K562 (cell line): ENCODE measurements around the gene P2RY11. TPM values are rescaled to one million over a fixed set of nuclear protein-coding genes. Genes with fewer than 3 reads are reported as not detected.

Experiments used
- ATAC-seq: fragments of 200-7000 bp; cut with Tn5 transposase; 3 replicates; pipeline ENCODE4 v1.9.1; 2020; ENCODE audit warnings: moderate library complexity
- BruUV-seq: library from RNA; stranded (reverse); fragments of 400-500 nt; replicated peaks from 2 replicates; lab custom pipeline; 2021; lab: Mats Ljungman, UMichigan
- CTCF ChIA-PET: fragments of 300-600 bp; formaldehyde crosslinking; extraction: SDS; loops from one replicate; lab custom pipeline; 2021; ENCODE audit warnings: low intra/inter-chr PET ratio; lab: Yijun Ruan, JAX
- POLR2A ChIA-PET: fragments of 300-600, 350-650 bp; sonication (Branson Sonifier 250); formaldehyde crosslinking; extraction: SDS; loops from one replicate; lab custom pipeline; 2021; ENCODE audit warnings: antibody characterized with exemption, inconsistent platforms; lab: Yijun Ruan, JAX
- DNase-seq, 4 experiments: peaks; one replicate each; pipeline versions ENCODE4 v3.0.0 to v3.0.0-alpha.2; 2011 to 2018; ENCODE audit warnings: low spot score in 3 of 4, mixed read lengths in 3 of 4; ENCODE audit errors: extremely low read depth in 1 of 4
- FAIRE-seq: peaks from 2 replicates; lab custom pipeline; 2011; peaks lifted over from hg19 to GRCh38; lab: Jason Lieb, UNC
- H2AFZ ChIP-seq: 2 replicates; pipeline ENCODE4 v1.6.0; 2011; ENCODE audit warnings: low read depth, low read length, control low read depth, inconsistent platforms
- H3K27ac ChIP-seq: fragments of 200-600 bp; 3 replicates; pipeline ENCODE4 v1.8.0; 2011; ENCODE audit warnings: low read depth, mild to moderate bottlenecking, control low read depth, inconsistent platforms, low read length, moderate library complexity, mixed read lengths; ENCODE audit errors: extremely low read depth
- H3K27me3 ChIP-seq, 2 experiments: fragments of 300-600 bp in 1 of 2; 2 replicates in 1 of 2; 3 replicates in 1 of 2; pipeline versions ENCODE4 v1.6.0 to v1.8.0; 2011; ENCODE audit warnings: inconsistent platforms in 2 of 2, low read length in 2 of 2, mild to moderate bottlenecking in 1 of 2, mixed read lengths in 1 of 2, moderate library complexity in 1 of 2; ENCODE audit not compliant: control insufficient read depth in 2 of 2, insufficient read depth in 2 of 2
- H3K36me3 ChIP-seq: fragments of 300-600 bp; 3 replicates; pipeline ENCODE4 v1.8.0; 2011; ENCODE audit warnings: mild to moderate bottlenecking, low read length, inconsistent platforms; ENCODE audit not compliant: control insufficient read depth, insufficient read depth
- H3K4me1 ChIP-seq, 2 experiments: fragments of 200-600 bp in 1 of 2; replicated peaks in 1 of 2; 2 replicates in 1 of 2; 3 replicates in 1 of 2; pipeline versions ENCODE4 v1.5.1 to v1.8.0; 2011; ENCODE audit warnings: inconsistent platforms in 2 of 2, low read length in 2 of 2, mild to moderate bottlenecking in 1 of 2, mixed read lengths in 1 of 2, moderate library complexity in 1 of 2; ENCODE audit not compliant: control insufficient read depth in 2 of 2, insufficient read depth in 2 of 2
- H3K4me2 ChIP-seq: 2 replicates; pipeline ENCODE4 v1.6.1; 2011; ENCODE audit warnings: low read length, control low read depth, inconsistent platforms, mixed read lengths; ENCODE audit not compliant: insufficient read depth
- H3K4me3 ChIP-seq: fragments of 200-600 bp; sonication (generic), shearing (Covaris generic); 2 replicates; pipeline ENCODE4 v1.5.1; 2016; ENCODE audit warnings: control low read depth, inconsistent platforms
- H3K79me2 ChIP-seq: fragments of 200-600 bp; 3 replicates; pipeline ENCODE4 v1.8.0; 2011; ENCODE audit warnings: low read length, inconsistent platforms; ENCODE audit not compliant: control insufficient read depth, insufficient read depth
- H3K9ac ChIP-seq, 2 experiments: 2 replicates each; pipeline versions ENCODE4 v1.6.0 to v1.6.1; 2011; ENCODE audit warnings: low read depth in 2 of 2, low read length in 2 of 2, control low read depth in 1 of 2, inconsistent platforms in 1 of 2, mild to moderate bottlenecking in 1 of 2, mixed read lengths in 1 of 2; ENCODE audit not compliant: insufficient read depth in 1 of 2
- H3K9me1 ChIP-seq: one replicate; pipeline ENCODE4 v1.6.0; 2011; ENCODE audit warnings: inconsistent platforms, mild to moderate bottlenecking, low read length, moderate library complexity; ENCODE audit not compliant: control insufficient read depth, insufficient read depth
- H3K9me3 ChIP-seq: replicated peaks from 2 replicates; pipeline ENCODE4 v1.5.1; 2011; ENCODE audit warnings: low read depth, low read length, inconsistent platforms; ENCODE audit not compliant: control insufficient read depth, insufficient read depth
- H4K20me1 ChIP-seq: replicated peaks from 2 replicates; pipeline ENCODE4 v1.6.1; 2011; ENCODE audit warnings: low read length, inconsistent platforms, mixed read lengths; ENCODE audit not compliant: control insufficient read depth, insufficient read depth
- EHMT2 ChIP-seq: fragments of 450-650 bp; IDR thresholded peaks from 2 replicates; pipeline ENCODE4 v1.6.1; 2018; ENCODE audit warnings: antibody characterized with exemption
- MXI1 ChIP-seq: IDR thresholded peaks from 2 replicates; pipeline ENCODE4 v1.6.1; 2011; ENCODE audit warnings: low read depth, mild to moderate bottlenecking, improper control_type of control experiment, low read length
- NCOA1 ChIP-seq: fragments of 450-650 bp; IDR thresholded peaks from 2 replicates; pipeline ENCODE4 v1.6.1; 2016; ENCODE audit warnings: low read depth
- SIN3A ChIP-seq, 2 experiments: fragments of 150-350 bp in 1 of 2; IDR thresholded peaks; 2 replicates each; pipeline ENCODE4 v1.6.1; 2011 to 2016; ENCODE audit warnings: borderline replicate concordance in 2 of 2, low read depth in 2 of 2, low read length in 2 of 2, mild to moderate bottlenecking in 2 of 2, moderate library complexity in 2 of 2; ENCODE audit not compliant: control insufficient read depth in 1 of 2
- SMARCC2 ChIP-seq: fragments of 450-650 bp; IDR thresholded peaks from 2 replicates; pipeline ENCODE4 v1.6.1; 2017; ENCODE audit warnings: antibody characterized with exemption, moderate library complexity, mild to moderate bottlenecking, low read depth
- SRSF9 ChIP-seq: fragments of 200-400 bp; formaldehyde crosslinking; IDR thresholded peaks from 2 replicates; pipeline ENCODE4 v1.6.1; 2017; ENCODE audit warnings: low read depth, low read length, borderline replicate concordance
- ZNF644 ChIP-seq: fragments of 200-800 bp; sonication (Bioruptor generic); IDR thresholded peaks from 2 replicates; pipeline ENCODE4 v1.6.1; 2016; ENCODE audit warnings: low read depth, missing genetic modification characterization, missing compliant biosample characterization
- WGBS: fragments of 100-300 bp; shearing (Covaris generic); methylation state at CpG from one replicate; pipeline ENCODE4 v1.1.6; 2016; ENCODE audit warnings: low coverage, mixed read lengths; ENCODE audit not compliant: insufficient coverage; ENCODE audit errors: missing lambda C conversion rate; 5-methylcytosine and 5-hydroxymethylcytosine counted together
- in situ Hi-C: fragments of 300-500 bp; cut with MboI; formaldehyde crosslinking; loops from 4 replicates; pipeline ENCODE4 v1.15.0; 2018; ENCODE audit warnings: inconsistent platforms, mixed read lengths
- intact Hi-C: fragments of 100-400 bp; cut with micrococcal nuclease; formaldehyde crosslinking; loops from 2 replicates; pipeline ENCODE4 v1.14.2; 2022
- polyA plus RNA-seq, 8 experiments: library from polyadenylated mRNA; depleted of rRNA in 4 of 8; stranded (reverse) in 5 of 8; unstranded in 3 of 8; fragments of >200 nt; fragmentation: Nextera tagmentation in 2 of 8; fragmentation: Illumina TruSeq in 1 of 8; extraction: Ambion mirVana in 2 of 8; extraction: Trizol in 1 of 8; gene quantifications; 2 replicates each; pipeline versions ENCODE4 v1.2.1 to v1.2.3, GENCODE V29; 2011 to 2014; ENCODE audit warnings: inconsistent platforms in 1 of 8, missing spikeins in 1 of 8
- total RNA-seq, 7 experiments: library from RNA; depleted of rRNA in 6 of 7; stranded (reverse); fragments of >200 nt in 6 of 7; fragmentation: Illumina TruSeq in 2 of 7; extraction: Trizol in 2 of 7; gene quantifications; 2 replicates each; pipeline versions ENCODE4 v1.2.1 to v1.2.3, GENCODE V29; 2011 to 2021; ENCODE audit warnings: low replicate concordance in 1 of 7
- TF ChIP-seq, protein P1 (sequence below): sonication (generic); formaldehyde crosslinking; IDR thresholded peaks from 2 replicates; pipeline ENCODE4 v1.8.0; 2022; ENCODE audit warnings: mild to moderate bottlenecking, missing genetic modification reagents
- TF ChIP-seq, protein P2 (sequence below), 3 experiments: fragments of 200-800 bp in 1 of 3; sonication (Bioruptor generic) in 1 of 3; sonication (generic) in 1 of 3; formaldehyde crosslinking in 1 of 3; IDR thresholded peaks; 2 replicates each; pipeline versions ENCODE4 v1.6.1 to v1.8.0; 2016 to 2022; ENCODE audit warnings: mild to moderate bottlenecking in 2 of 3, missing compliant biosample characterization in 2 of 3, missing genetic modification characterization in 2 of 3, missing genetic modification reagents in 1 of 3
- TF ChIP-seq, protein P3 (sequence below), 2 experiments: fragments of 450-650 bp; IDR thresholded peaks; 2 replicates each; pipeline ENCODE4 v1.6.1; 2018; ENCODE audit warnings: mild to moderate bottlenecking in 2 of 2, low read depth in 1 of 2; ENCODE audit not compliant: partially characterized antibody in 2 of 2
- TF ChIP-seq, protein P4 (sequence below), 3 experiments: IDR thresholded peaks in 2 of 3; conservative IDR thresholded peaks in 1 of 3; 2 replicates each; pipeline ENCODE4 v1.5.1; 2011 to 2012; ENCODE audit warnings: low read length in 3 of 3, mild to moderate bottlenecking in 3 of 3, control low read depth in 2 of 3, improper control_type of control experiment in 1 of 3, inconsistent platforms in 1 of 3, low read depth in 1 of 3, mixed read lengths in 1 of 3, moderate library complexity in 1 of 3; ENCODE audit not compliant: insufficient read depth in 2 of 3

The P2RY11 gene
- total and polyA plus RNA-seq, 9 of the 15 experiments (the other 6 are each of a cell fraction or from before 2014, with no cell fraction given), result 0.03 to 10.1 (median 1.5) TPM

DNA sequence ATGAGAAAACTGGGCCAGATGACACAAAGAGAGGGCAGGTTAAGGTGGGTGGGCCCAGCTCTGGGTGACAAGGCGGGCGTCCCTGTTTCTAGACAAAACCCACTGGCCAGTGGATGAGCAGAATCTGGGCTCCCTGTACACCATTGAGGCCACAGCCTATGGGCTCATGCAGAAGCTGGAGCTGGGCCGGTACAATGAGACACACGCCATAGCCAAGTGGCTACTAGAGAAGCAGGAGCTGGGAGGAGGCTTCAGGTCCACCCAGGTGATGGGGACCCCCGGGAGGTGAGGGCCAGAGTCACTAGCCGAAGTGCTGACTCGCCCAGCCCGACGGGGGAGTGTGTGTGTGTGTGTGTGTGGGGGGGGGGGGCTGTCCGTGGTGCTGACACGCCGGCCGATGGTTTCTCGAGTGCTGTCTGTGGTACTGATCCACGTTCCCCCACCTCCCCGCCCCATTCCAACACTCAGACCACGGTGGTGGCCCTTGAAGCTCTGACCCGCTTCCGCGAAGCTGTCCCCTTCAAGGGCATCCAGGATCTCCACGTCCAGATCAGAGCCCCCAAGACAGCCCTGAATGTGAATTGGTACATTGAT, 49.7 kb upstream of the P2RY11 start:
- Histone ChIP-seq H3K4me3 (no peak overlapping the region), H3K36me3 (no peaks in the 10 kb centered on the region), H3K79me2 (no peaks in the 10 kb centered on the region), H2AFZ (no peak overlapping the region), H3K4me2 (no peak overlapping the region), H3K9ac (no peak overlapping the region), H3K9me1 (no peaks in the 10 kb centered on the region), H3K27ac (no peak overlapping the region), H3K27me3 (peaks cover 7 to 54% of the 10 kb centered on the region in 2 experiments), H3K4me1 (no peaks in the 10 kb centered on the region), H4K20me1 (no peaks in the 10 kb centered on the region; the same call in 1 of the 2 replicates), H3K9me3 (no peaks in the 10 kb centered on the region)
- DNase-seq (peak; percentile 52 to 86 (median 80)), FAIRE-seq (no peak), ATAC-seq (peak; percentile 80)
- POLR2A ChIA-PET, result interaction anchor here (0.5 to 0.9 kb wide), 2 partner anchors 34 to 888 kb away, joined by 3 read pairs; no protein-coding TSS in a partner anchor
- BruUV-seq, result no TSS peak
- CTCF ChIA-PET, result no interaction called here
- intact Hi-C loops, result no loop called here
- WGBS, result 1% methylated on average over 12 of the region's 21 CpGs
- in situ Hi-C loops, result no loop called here
- TF ChIP-seq, protein P1, sequence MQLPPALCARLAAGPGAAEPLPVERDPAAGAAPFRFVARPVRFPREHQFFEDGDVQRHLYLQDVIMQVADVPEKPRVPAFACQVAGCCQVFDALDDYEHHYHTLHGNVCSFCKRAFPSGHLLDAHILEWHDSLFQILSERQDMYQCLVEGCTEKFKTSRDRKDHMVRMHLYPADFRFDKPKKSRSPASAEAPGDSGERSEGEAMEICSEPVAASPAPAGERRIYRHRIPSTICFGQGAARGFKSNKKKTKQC (CRISPR knock-in tag), result peak; percentile 92
- TF ChIP-seq MXI1 (peak; percentile 49; the same call in 1 of the 2 replicates), SMARCC2 (no peak), ZNF644 (tag) (peak; percentile 81), SRSF9 (no peak), NCOA1 (peak; percentile 96), SIN3A (IDR thresholded peaks at IDR 0.05; ENCODE audit: borderline replicate concordance in 2 of 2, control insufficient read depth in 1 of 2, low read depth in 2 of 2, low read length in 2 of 2) (peak; percentile 78 to 98; a peak in 2 of 4 replicates), EHMT2 (peak; percentile 98)
- TF ChIP-seq, protein P2, sequence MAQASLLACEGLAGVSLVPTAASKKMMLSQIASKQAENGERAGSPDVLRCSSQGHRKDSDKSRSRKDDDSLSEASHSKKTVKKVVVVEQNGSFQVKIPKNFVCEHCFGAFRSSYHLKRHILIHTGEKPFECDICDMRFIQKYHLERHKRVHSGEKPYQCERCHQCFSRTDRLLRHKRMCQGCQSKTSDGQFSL (CRISPR knock-in tag; IDR thresholded peaks at IDR 0.05), result peak; percentile 99
- TF ChIP-seq, protein P2 (tag; IDR thresholded peaks at IDR 0.05), result peak in 1 of 2 experiments; percentile 100; a peak in 2 of 4 replicates
- TF ChIP-seq, protein P3, sequence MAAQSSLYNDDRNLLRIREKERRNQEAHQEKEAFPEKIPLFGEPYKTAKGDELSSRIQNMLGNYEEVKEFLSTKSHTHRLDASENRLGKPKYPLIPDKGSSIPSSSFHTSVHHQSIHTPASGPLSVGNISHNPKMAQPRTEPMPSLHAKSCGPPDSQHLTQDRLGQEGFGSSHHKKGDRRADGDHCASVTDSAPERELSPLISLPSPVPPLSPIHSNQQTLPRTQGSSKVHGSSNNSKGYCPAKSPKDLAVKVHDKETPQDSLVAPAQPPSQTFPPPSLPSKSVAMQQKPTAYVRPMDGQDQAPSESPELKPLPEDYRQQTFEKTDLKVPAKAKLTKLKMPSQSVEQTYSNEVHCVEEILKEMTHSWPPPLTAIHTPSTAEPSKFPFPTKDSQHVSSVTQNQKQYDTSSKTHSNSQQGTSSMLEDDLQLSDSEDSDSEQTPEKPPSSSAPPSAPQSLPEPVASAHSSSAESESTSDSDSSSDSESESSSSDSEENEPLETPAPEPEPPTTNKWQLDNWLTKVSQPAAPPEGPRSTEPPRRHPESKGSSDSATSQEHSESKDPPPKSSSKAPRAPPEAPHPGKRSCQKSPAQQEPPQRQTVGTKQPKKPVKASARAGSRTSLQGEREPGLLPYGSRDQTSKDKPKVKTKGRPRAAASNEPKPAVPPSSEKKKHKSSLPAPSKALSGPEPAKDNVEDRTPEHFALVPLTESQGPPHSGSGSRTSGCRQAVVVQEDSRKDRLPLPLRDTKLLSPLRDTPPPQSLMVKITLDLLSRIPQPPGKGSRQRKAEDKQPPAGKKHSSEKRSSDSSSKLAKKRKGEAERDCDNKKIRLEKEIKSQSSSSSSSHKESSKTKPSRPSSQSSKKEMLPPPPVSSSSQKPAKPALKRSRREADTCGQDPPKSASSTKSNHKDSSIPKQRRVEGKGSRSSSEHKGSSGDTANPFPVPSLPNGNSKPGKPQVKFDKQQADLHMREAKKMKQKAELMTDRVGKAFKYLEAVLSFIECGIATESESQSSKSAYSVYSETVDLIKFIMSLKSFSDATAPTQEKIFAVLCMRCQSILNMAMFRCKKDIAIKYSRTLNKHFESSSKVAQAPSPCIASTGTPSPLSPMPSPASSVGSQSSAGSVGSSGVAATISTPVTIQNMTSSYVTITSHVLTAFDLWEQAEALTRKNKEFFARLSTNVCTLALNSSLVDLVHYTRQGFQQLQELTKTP (IDR thresholded peaks at IDR 0.05; ENCODE audit: low read depth in 1 of 2, partially characterized antibody in 2 of 2), result peak in 1 of 2 experiments; percentile 94
- TF ChIP-seq, protein P4, sequence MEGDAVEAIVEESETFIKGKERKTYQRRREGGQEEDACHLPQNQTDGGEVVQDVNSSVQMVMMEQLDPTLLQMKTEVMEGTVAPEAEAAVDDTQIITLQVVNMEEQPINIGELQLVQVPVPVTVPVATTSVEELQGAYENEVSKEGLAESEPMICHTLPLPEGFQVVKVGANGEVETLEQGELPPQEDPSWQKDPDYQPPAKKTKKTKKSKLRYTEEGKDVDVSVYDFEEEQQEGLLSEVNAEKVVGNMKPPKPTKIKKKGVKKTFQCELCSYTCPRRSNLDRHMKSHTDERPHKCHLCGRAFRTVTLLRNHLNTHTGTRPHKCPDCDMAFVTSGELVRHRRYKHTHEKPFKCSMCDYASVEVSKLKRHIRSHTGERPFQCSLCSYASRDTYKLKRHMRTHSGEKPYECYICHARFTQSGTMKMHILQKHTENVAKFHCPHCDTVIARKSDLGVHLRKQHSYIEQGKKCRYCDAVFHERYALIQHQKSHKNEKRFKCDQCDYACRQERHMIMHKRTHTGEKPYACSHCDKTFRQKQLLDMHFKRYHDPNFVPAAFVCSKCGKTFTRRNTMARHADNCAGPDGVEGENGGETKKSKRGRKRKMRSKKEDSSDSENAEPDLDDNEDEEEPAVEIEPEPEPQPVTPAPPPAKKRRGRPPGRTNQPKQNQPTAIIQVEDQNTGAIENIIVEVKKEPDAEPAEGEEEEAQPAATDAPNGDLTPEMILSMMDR (IDR thresholded peaks at IDR 0.05 in 2 of 3, conservative IDR thresholded peaks at IDR 0.05 in 1 of 3; ENCODE audit: insufficient read depth in 2 of 3, low read depth in 1 of 3, low read length in 3 of 3), result no peak
